HepG2 (cell line): ENCODE measurements around the gene FAH. TPM values are rescaled to one million over a fixed set of nuclear protein-coding genes. Genes with fewer than 3 reads are reported as not detected.

Experiments used
- ATAC-seq: fragments of 200-7000 bp; cut with Tn5 transposase; 3 replicates; pipeline ENCODE4 v1.9.1; 2020; ENCODE audit warnings: mild to moderate bottlenecking, moderate library complexity
- BruUV-seq: library from RNA; stranded (reverse); fragments of 400-500 nt; replicated peaks from 2 replicates; lab custom pipeline; 2021; lab: Mats Ljungman, UMichigan
- CTCF ChIA-PET: fragments of 300-600 bp; formaldehyde crosslinking; extraction: SDS; loops from one replicate; lab custom pipeline; 2021; ENCODE audit warnings: low total read pairs, inconsistent platforms, low intra/inter-chr PET ratio; lab: Yijun Ruan, JAX
- POLR2A ChIA-PET: fragments of 350-600 bp; sonication (Branson Sonifier 250); formaldehyde crosslinking; loops from one replicate; lab custom pipeline; 2020; ENCODE audit warnings: antibody characterized with exemption, inconsistent platforms; lab: Yijun Ruan, JAX
- DNase-seq: peaks from one replicate; pipeline ENCODE4 v3.0.0-alpha.2; 2015; ENCODE audit warnings: low spot score
- FAIRE-seq: peaks from 3 replicates; lab custom pipeline; 2011; peaks lifted over from hg19 to GRCh38; lab: Jason Lieb, UNC
- H2AFZ ChIP-seq: one replicate; pipeline ENCODE4 v1.6.1; 2011; ENCODE audit warnings: low read length, inconsistent platforms
- H3K27ac ChIP-seq: fragments of 300-600 bp; 3 replicates; pipeline ENCODE4 v1.8.0; 2011; ENCODE audit warnings: mixed run types, mild to moderate bottlenecking, mixed read lengths, low read length, inconsistent platforms; ENCODE audit not compliant: insufficient read depth; ENCODE audit errors: extremely low read length
- H3K27me3 ChIP-seq, 2 experiments: fragments of 200-600 bp in 1 of 2; 2 replicates in 1 of 2; 3 replicates in 1 of 2; pipeline versions ENCODE4 v1.6.0 to v1.8.0; 2011; ENCODE audit warnings: low read length in 2 of 2, mild to moderate bottlenecking in 2 of 2, moderate library complexity in 2 of 2, inconsistent platforms in 1 of 2; ENCODE audit not compliant: insufficient read depth in 2 of 2, control insufficient read depth in 1 of 2
- H3K36me3 ChIP-seq, 2 experiments: fragments of 200-600 bp in 1 of 2; replicated peaks in 1 of 2; 2 replicates in 1 of 2; 3 replicates in 1 of 2; pipeline versions ENCODE4 v1.5.1 to v1.8.0; 2011; ENCODE audit warnings: low read length in 2 of 2, inconsistent platforms in 1 of 2; ENCODE audit not compliant: insufficient read depth in 2 of 2, control insufficient read depth in 1 of 2
- H3K4me1 ChIP-seq: 2 replicates; pipeline ENCODE4 v1.5.1; 2012; ENCODE audit warnings: low read length, inconsistent platforms; ENCODE audit not compliant: insufficient read depth
- H3K4me2 ChIP-seq: 2 replicates; pipeline ENCODE4 v1.6.0; 2011; ENCODE audit warnings: low read depth, low read length, inconsistent platforms
- H3K4me3 ChIP-seq, 3 experiments: fragments of 200-600 bp in 1 of 3; sonication (generic), shearing (Covaris generic) in 1 of 3; replicated peaks in 1 of 3; 2 replicates each; pipeline ENCODE4 v1.5.1; 2011 to 2016; ENCODE audit warnings: low read length in 3 of 3, inconsistent platforms in 2 of 3, low read depth in 2 of 3, mild to moderate bottlenecking in 2 of 3, control low read depth in 1 of 3, mixed read lengths in 1 of 3; ENCODE audit not compliant: insufficient read depth in 1 of 3
- H3K79me2 ChIP-seq: one replicate; pipeline ENCODE4 v1.6.1; 2011; ENCODE audit warnings: low read length, inconsistent platforms; ENCODE audit not compliant: insufficient read depth
- H3K9ac ChIP-seq: 2 replicates; pipeline ENCODE4 v1.6.0; 2011; ENCODE audit warnings: mild to moderate bottlenecking, low read depth, low read length, inconsistent platforms; ENCODE audit not compliant: insufficient read depth
- H3K9me3 ChIP-seq: 2 replicates; pipeline ENCODE4 v1.5.1; 2012; ENCODE audit warnings: mild to moderate bottlenecking, low read length
- H4K20me1 ChIP-seq: 2 replicates; pipeline ENCODE4 v1.6.0; 2011; ENCODE audit warnings: inconsistent platforms, mild to moderate bottlenecking, low read length, moderate library complexity; ENCODE audit not compliant: insufficient read depth
- KLF6 ChIP-seq: IDR thresholded peaks from 2 replicates; pipeline ENCODE4 v1.8.0; 2016; ENCODE audit warnings: missing biosample characterization, missing genetic modification reagents
- MBNL3 ChIP-seq: fragments of 250-450 bp; sonication (Bioruptor Pico); conservative IDR thresholded peaks from 2 replicates; pipeline ENCODE4 v1.8.0; 2022; ENCODE audit warnings: mild to moderate bottlenecking, inconsistent platforms
- SALL1 ChIP-seq: sonication (generic); formaldehyde crosslinking; IDR thresholded peaks from 2 replicates; pipeline ENCODE4 v1.8.0; 2022; ENCODE audit warnings: mild to moderate bottlenecking, missing genetic modification reagents
- WGBS: methylation state at CpG from one replicate; pipeline ENCODE4 v1.1.6; 2017; ENCODE audit warnings: low lambda C conversion rate; 5-methylcytosine and 5-hydroxymethylcytosine counted together
- in situ Hi-C: cut with HindIII; loops from 2 replicates; pipeline ENCODE4 v1.10.0; 2017; ENCODE audit warnings: low pct_unique_long_range_greater_than_20kb; ENCODE audit not compliant: extremely low pct_ligation_motif_present
- intact Hi-C: fragments of 100-400 bp; cut with micrococcal nuclease; formaldehyde crosslinking; loops from one replicate; pipeline ENCODE4 v1.10.0; 2022; ENCODE audit not compliant: unreplicated experiment
- polyA plus RNA-seq, 8 experiments: library from polyadenylated mRNA; depleted of rRNA in 3 of 8; stranded (reverse) in 7 of 8; unstranded in 1 of 8; fragments of >200 nt; fragmentation: Illumina TruSeq in 4 of 8; extraction: Trizol in 4 of 8; gene quantifications; 2 replicates each; pipeline versions ENCODE4 v1.2.1 to v1.2.3, GENCODE V29; 2011 to 2016; ENCODE audit warnings: low read depth in 4 of 8, missing spikeins in 1 of 8, mixed read lengths in 1 of 8; ENCODE audit not compliant: insufficient read depth in 1 of 8
- total RNA-seq, 5 experiments: library from RNA; depleted of rRNA; stranded (reverse); fragments of >200 nt; fragmentation: Illumina TruSeq; extraction: Trizol; gene quantifications; 2 replicates each; pipeline ENCODE4 v1.2.3, GENCODE V29; 2016; ENCODE audit warnings: low read depth in 1 of 5
- TF ChIP-seq, protein P1 (sequence below): sonication (generic); formaldehyde crosslinking; conservative IDR thresholded peaks from 2 replicates; pipeline ENCODE4 v1.5.0; 2020; ENCODE audit warnings: missing genetic modification reagents
- TF ChIP-seq, protein P2 (sequence below): sonication (generic); formaldehyde crosslinking; IDR thresholded peaks from 2 replicates; pipeline ENCODE4 v1.5.0; 2020; ENCODE audit warnings: mild to moderate bottlenecking, missing genetic modification reagents

FAH gene
- total and polyA plus RNA-seq, 2 of the 13 experiments (the other 11 are each of a cell fraction or from before 2014, with no cell fraction given) = 36.6 to 75.0 TPM

DNA sequence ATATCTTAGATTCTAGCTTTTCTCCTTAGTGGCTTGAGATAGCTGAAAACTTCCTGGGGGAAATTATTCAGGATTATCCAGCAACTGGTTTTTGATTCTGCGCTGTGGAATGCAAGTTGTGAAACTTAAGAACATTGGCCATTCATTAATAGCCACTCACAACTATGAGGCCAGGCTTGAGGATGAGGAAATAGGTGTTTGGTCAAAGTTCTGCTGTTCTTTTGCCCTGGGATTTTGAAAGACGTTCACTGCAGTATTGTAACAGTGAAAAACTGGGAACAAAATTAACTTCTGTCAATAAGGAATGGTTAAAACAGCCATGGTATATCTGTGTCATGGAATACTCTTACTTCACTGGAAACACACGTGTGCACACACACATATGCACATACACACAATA lies 55.1 kb downstream of the FAH start (continued):
- TF ChIP-seq MBNL3 (CRISPR knock-in tag) (no peak), SALL1 (CRISPR knock-in tag) (peak; percentile 49; the same call in 1 of the 2 replicates)
- TF ChIP-seq, protein P1, sequence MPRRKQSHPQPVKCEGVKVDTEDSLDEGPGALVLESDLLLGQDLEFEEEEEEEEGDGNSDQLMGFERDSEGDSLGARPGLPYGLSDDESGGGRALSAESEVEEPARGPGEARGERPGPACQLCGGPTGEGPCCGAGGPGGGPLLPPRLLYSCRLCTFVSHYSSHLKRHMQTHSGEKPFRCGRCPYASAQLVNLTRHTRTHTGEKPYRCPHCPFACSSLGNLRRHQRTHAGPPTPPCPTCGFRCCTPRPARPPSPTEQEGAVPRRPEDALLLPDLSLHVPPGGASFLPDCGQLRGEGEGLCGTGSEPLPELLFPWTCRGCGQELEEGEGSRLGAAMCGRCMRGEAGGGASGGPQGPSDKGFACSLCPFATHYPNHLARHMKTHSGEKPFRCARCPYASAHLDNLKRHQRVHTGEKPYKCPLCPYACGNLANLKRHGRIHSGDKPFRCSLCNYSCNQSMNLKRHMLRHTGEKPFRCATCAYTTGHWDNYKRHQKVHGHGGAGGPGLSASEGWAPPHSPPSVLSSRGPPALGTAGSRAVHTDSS = no peak
- TF ChIP-seq, all 625 proteins: peak for 51

DNA sequence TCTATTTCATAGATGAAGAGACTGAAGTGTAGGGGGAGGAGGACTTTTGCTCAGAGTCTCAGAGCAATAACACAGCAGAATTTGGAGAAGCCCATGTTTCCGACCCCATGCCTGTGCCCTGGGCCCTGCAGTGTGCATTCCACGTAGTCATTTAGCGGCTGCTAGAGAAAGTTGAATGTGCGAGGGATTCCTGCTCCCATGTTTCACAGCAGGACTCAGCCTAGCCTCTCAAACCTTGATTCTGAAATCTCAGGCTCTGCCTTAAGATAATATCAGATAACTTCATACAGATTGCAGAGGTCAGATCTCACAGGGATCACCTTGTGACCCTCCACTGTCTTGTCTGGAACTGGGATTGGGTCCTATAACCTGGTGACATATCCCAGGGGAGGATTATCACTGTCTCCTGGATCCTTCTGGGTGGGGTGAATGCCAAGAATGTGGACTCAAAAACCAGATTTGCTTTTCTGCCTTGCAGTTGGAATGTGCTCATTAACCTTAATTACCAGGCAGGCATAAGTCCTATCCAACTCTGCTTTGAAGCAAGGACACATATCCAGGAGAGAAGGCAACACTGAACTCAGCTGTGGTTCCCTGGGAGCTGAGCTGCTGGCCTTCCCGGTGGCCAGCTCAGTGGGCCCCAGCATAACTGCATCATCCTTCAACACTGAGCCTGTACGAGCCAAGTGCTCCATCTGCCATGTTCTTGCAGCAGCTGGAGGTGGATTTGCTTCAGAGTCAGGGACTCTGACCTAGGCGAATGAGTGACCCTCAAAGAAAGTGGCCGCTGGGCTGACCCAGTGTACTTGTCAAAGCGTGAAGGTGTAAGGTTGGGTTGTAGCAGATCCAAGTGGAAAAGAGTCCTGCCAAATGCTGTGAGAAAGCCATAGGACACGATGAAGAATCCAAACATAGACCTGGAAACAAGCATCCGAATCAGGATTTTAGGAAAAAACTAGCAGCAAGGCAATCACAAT lies 56.2 kb downstream of the FAH start:
- WGBS = 96% methylated on average over 10 of the region's 11 CpGs
- CTCF ChIA-PET = no interaction called here
- H3K4me2 ChIP-seq = no peak overlapping the region
- no peak overlapping the region for H3K4me3 ChIP-seq
- no TSS peak for BruUV-seq
- 0 out of 2 replicates have a peak, but pooled peaks cover 4% of the 10 kb centered on the region for H3K9me3 ChIP-seq
- no peaks in the 10 kb centered on the region for H3K79me2 ChIP-seq
- in situ Hi-C loops = no loop called here
- intact Hi-C loops = no loop called here
- POLR2A ChIA-PET = no interaction called here
- H3K4me1 ChIP-seq = peaks cover 59% of the 10 kb centered on the region
- H3K27me3 ChIP-seq = no peaks in the 10 kb centered on the region
- TF ChIP-seq KLF6 (CRISPR knock-in tag) = no peak
- TF ChIP-seq, protein P2, sequence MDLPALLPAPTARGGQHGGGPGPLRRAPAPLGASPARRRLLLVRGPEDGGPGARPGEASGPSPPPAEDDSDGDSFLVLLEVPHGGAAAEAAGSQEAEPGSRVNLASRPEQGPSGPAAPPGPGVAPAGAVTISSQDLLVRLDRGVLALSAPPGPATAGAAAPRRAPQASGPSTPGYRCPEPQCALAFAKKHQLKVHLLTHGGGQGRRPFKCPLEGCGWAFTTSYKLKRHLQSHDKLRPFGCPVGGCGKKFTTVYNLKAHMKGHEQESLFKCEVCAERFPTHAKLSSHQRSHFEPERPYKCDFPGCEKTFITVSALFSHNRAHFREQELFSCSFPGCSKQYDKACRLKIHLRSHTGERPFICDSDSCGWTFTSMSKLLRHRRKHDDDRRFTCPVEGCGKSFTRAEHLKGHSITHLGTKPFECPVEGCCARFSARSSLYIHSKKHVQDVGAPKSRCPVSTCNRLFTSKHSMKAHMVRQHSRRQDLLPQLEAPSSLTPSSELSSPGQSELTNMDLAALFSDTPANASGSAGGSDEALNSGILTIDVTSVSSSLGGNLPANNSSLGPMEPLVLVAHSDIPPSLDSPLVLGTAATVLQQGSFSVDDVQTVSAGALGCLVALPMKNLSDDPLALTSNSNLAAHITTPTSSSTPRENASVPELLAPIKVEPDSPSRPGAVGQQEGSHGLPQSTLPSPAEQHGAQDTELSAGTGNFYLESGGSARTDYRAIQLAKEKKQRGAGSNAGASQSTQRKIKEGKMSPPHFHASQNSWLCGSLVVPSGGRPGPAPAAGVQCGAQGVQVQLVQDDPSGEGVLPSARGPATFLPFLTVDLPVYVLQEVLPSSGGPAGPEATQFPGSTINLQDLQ (CRISPR knock-in tag) = 0 out of 2 replicates have a peak, but pooled peaks have one; percentile 49
- H4K20me1 ChIP-seq = no peaks in the 10 kb centered on the region
- FAIRE-seq (no peak), DNase-seq (no peak), ATAC-seq (no peak)
- no peak overlapping the region for H2AFZ ChIP-seq
- peak overlapping the region; percentile 45 for H3K27ac ChIP-seq
- no peak overlapping the region for H3K9ac ChIP-seq
- H3K36me3 ChIP-seq = no peaks in the 10 kb centered on the region
